Keratinocyte (primary cell): Measurements from ENCODE around the gene FAM20C.

Experiments
- EZH2 ChIP-seq: IDR thresholded peaks from one replicate; pipeline ENCODE4 v1.6.1; 2012; ENCODE audit warnings: inconsistent platforms, mild to moderate bottlenecking, low read length, moderate library complexity
- TF ChIP-seq, protein P1 (sequence below), 3 experiments: IDR thresholded peaks in 1 of 3; conservative IDR thresholded peaks in 1 of 3; optimal IDR thresholded peaks in 1 of 3; 2 replicates in 2 of 3; 3 replicates in 1 of 3; pipeline versions ENCODE3 to v1.5.1; 2011; ENCODE audit warnings: low read length in 3 of 3, mild to moderate bottlenecking in 3 of 3, moderate library complexity in 2 of 3, control low read depth in 1 of 3, inconsistent platforms in 1 of 3; ENCODE audit not compliant: insufficient read depth in 2 of 3; ENCODE audit errors: extremely low read depth in 1 of 3

DNA sequence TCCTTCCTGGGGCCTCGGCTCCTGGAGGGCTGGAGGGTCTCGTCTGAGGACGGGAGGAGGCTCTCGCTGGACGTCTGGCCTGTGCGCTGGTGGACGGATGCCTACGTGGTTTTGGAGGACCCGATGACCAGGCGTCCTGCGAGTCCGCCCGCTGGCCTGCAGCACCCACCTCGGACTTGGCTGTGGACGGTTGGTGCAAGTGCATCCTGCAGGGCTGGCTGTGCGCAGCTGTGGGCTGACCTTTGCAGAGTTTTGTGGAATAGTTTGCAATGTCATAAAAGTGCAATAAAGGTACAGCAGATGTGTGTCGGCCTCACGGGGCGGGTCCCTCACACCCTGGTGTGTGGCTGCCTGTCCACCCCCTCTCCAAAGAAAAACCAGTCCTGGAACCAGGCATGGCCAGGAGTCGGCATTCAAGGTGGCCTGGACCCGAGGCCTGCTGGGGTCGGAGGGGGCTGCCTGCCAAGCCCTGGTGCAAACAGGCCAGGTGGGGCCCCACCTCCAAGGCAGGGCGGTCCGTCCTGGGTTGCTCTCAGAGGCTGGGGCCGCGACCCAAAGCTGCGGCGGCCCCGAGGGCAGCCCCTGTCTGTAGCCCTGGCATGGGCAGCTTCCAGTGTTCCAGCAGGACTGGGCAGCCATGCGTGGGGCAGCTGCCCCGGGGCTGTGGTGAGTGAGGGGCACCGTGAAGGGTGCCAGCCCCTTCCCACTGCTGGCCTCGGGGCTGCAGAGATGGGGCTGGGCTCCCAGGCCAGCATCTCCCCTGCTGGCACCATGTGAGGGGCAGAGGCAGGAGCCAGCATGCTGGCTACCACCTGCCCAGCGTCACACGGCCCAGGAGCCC, 68.3 kb downstream of the FAM20C start:
- TF ChIP-seq, protein P1, sequence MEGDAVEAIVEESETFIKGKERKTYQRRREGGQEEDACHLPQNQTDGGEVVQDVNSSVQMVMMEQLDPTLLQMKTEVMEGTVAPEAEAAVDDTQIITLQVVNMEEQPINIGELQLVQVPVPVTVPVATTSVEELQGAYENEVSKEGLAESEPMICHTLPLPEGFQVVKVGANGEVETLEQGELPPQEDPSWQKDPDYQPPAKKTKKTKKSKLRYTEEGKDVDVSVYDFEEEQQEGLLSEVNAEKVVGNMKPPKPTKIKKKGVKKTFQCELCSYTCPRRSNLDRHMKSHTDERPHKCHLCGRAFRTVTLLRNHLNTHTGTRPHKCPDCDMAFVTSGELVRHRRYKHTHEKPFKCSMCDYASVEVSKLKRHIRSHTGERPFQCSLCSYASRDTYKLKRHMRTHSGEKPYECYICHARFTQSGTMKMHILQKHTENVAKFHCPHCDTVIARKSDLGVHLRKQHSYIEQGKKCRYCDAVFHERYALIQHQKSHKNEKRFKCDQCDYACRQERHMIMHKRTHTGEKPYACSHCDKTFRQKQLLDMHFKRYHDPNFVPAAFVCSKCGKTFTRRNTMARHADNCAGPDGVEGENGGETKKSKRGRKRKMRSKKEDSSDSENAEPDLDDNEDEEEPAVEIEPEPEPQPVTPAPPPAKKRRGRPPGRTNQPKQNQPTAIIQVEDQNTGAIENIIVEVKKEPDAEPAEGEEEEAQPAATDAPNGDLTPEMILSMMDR (optimal IDR thresholded peaks at IDR 0.05 in 1 of 3, IDR thresholded peaks at IDR 0.05 in 1 of 3, conservative IDR thresholded peaks at IDR 0.05 in 1 of 3; ENCODE audit: extremely low read depth in 1 of 3, insufficient read depth in 2 of 3, low read length in 3 of 3): no peak
- no peak for TF ChIP-seq EZH2
